Activated T-helper 2 cell treated with anti-CD3 and anti-CD28 coated beads, Interferon-gamma antibody, Interleukin-2, Interleukin-4, amounts not matched to agents 10 μg/mL and 5 μg/mL and 100 μg/mL, durations not matched to agents 14 hours and 24 hours and 36 hours (primary cell): Measurements from ENCODE around the gene PPARA. TPM values are rescaled to one million over a fixed set of nuclear protein-coding genes. Genes with fewer than 3 reads are reported as not detected.
"Not testable (repeated sequence)": the region's sequence is repeated elsewhere in the genome, so short reads cannot be mapped to it uniquely, and the experiment has no call there.

Experiments used
- DNase-seq: peaks from one replicate; pipeline ENCODE4 v3.0.0; 2021; ENCODE audit warnings: low spot score
- H3K27ac Mint-ChIP-seq: one replicate; pipeline ENCODE4 v1.8.0; 2021; ENCODE audit warnings: mixed read lengths
- H3K27me3 Mint-ChIP-seq: one replicate; pipeline ENCODE4 v1.8.0; 2021; ENCODE audit warnings: low read depth, mixed read lengths
- H3K36me3 Mint-ChIP-seq: one replicate; pipeline ENCODE4 v1.8.0; 2021; ENCODE audit warnings: low read depth, mixed read lengths
- H3K4me1 Mint-ChIP-seq: one replicate; pipeline ENCODE4 v1.8.0; 2021; ENCODE audit warnings: low read depth, mixed read lengths
- H3K4me3 Mint-ChIP-seq: one replicate; pipeline ENCODE4 v1.8.0; 2021; ENCODE audit warnings: low read depth, mild to moderate bottlenecking, moderate library complexity, mixed read lengths
- H3K9me3 Mint-ChIP-seq: one replicate; pipeline ENCODE4 v1.8.0; 2021; ENCODE audit warnings: mixed read lengths
- intact Hi-C: fragments of 100-400 bp; cut with micrococcal nuclease; formaldehyde crosslinking; loops from one replicate; pipeline ENCODE4 v1.15.1; 2023
- total RNA-seq: library from RNA; stranded (reverse); gene quantifications from 2 replicates; pipeline ENCODE4 v1.2.3, GENCODE V29; 2022

Gene PPARA
- total RNA-seq, 1 donor from 2014 or later = 14.0 TPM

GRCh38 chr22:46135611-46136485 lies 14.5 kb upstream of the PPARA start:
- no peak for DNase-seq
- Mint-ChIP-seq H3K27me3 (no peaks in the 10 kb centered on the region), H3K9me3 (no peaks in the 10 kb centered on the region), H3K4me3 (no peak overlapping the region), H3K4me1 (no peaks in the 10 kb centered on the region), H3K36me3 (no peaks in the 10 kb centered on the region), H3K27ac (no peak overlapping the region)
- intact Hi-C loops = no loop called here

DNA sequence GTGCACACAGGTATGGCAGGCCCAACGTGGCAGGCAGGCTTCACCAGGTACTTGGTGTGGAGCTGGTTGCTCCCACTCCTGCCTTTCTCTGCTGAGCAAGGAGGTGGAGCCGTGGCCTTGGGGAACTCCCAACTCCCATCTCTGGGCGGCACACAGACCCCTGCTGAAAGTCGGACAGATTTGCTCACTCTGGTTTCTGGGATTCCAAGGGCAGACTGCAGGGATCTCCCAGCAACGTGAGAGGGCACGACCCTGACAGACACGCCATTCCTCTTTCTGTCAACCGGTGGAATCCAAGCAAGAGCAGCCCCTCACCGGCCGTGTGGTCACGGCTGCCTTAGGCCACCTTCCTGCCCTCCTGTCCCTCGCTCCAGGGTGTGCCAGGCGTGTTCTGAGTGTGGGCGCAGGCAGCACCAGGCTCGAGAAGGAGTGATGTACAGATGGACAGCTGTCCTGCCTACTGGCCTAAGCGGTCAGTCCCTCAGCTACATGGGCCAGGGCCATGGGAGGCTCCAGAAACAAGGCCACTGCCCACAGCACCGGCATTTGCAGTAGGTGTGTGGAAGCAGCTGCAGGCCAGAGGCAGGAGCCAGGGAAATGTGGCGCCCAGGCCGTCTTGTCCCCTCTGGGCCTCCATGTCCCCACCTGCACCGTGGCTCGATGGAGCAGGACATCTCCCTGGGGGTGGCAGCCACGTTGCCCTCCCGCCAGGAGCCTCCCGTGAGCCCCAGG lies 13.7 kb upstream of the PPARA start:
- intact Hi-C loops = no loop called here
- no peaks in the 10 kb centered on the region for H3K36me3 Mint-ChIP-seq
- H3K27ac Mint-ChIP-seq = no peak overlapping the region
- no peak overlapping the region for H3K4me3 Mint-ChIP-seq
- H3K27me3 Mint-ChIP-seq = no peaks in the 10 kb centered on the region
- no peak for DNase-seq
- no peaks in the 10 kb centered on the region for H3K4me1 Mint-ChIP-seq
- no peaks in the 10 kb centered on the region for H3K9me3 Mint-ChIP-seq

DNA sequence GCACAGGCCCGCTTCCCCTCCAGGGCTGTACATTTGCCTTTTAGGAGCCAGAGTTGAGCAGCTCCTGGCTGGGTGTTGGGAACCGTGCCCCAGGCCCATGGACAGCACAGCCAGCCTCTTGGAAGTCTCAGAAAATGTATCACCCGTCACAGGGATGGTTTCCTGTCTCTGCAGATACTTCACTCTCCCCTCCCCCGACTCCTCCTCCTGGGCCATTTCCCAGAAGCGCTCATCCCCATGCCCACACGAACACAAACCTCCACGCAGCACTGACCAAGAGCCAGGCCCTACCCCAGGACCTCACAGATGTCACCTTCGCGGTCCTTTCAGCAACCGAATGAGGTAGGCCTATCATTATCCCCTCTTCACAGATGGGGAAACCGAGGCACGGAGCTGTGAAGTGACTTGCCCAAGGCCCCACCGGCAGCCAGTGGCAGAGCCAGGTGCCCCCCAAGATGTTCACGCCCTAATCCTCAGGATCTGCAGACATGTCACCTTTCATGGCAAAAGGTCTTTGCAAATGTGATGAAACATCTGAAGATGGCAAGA lies 13.0 kb upstream of the PPARA start:
- DNase-seq = no peak
- Mint-ChIP-seq H3K4me1 (no peaks in the 10 kb centered on the region), H3K36me3 (no peaks in the 10 kb centered on the region), H3K4me3 (no peak overlapping the region), H3K9me3 (no peaks in the 10 kb centered on the region), H3K27me3 (no peaks in the 10 kb centered on the region), H3K27ac (no peak overlapping the region)
- intact Hi-C loops = no loop called here

GRCh38 chr22:46138058-46138797 lies 12.1 kb upstream of the PPARA start:
- Mint-ChIP-seq H3K9me3 (no peaks in the 10 kb centered on the region), H3K27ac (no peak overlapping the region), H3K27me3 (no peaks in the 10 kb centered on the region), H3K36me3 (no peaks in the 10 kb centered on the region), H3K4me3 (no peak overlapping the region), H3K4me1 (no peaks in the 10 kb centered on the region)
- intact Hi-C loops = no loop called here
- no peak for DNase-seq

DNA sequence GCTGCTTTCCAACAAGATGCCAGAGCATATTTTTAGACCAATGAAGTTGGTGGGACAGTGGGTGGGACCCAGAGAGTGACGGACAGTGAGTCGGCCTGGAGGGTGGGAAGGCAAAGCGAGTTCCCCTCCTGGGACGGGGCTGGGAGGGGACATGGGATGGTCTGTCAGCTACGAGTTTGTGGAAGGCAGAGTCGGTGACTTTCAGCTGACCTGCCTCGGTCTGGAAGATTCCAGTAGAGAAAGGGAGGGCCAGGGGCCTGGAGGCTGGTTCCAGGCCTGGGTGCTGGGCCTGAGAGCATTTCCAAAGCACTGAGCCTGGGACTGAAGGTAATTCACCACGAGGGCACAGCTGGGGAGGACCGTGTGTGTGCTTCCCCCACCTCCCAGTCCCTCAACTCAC lies 10.9 kb upstream of the PPARA start:
- H3K9me3 Mint-ChIP-seq, H3K4me1 Mint-ChIP-seq, H3K27ac Mint-ChIP-seq, DNase-seq, H3K4me3 Mint-ChIP-seq, H3K27me3 Mint-ChIP-seq, intact Hi-C loops, H3K36me3 Mint-ChIP-seq: not testable (repeated sequence)

DNA sequence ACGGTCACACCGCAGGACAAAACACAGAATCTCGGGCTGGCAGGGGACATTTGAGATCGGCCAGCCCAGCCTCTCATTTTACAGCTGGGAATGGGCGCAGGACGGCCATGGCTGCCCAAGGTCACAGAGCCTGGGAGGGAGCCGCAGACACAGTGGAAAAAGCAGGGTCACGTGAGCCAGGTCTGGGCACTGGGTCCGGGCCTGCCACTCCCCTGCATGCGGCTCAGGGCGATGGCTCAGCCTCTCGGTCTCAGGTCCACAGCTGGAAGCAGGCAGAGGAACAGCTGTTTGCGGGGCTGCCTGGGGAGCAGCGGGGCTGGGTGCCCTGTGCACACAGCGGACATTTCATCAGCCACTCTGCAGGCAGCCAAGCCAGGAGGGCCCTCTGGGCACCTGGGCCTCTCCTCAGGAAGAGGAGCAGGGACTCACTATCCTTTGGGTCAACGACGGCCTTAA lies 10.4 kb upstream of the PPARA start:
- intact Hi-C loops = no loop called here
- no peaks in the 10 kb centered on the region for H3K9me3 Mint-ChIP-seq
- H3K27ac Mint-ChIP-seq = no peak overlapping the region

DNA sequence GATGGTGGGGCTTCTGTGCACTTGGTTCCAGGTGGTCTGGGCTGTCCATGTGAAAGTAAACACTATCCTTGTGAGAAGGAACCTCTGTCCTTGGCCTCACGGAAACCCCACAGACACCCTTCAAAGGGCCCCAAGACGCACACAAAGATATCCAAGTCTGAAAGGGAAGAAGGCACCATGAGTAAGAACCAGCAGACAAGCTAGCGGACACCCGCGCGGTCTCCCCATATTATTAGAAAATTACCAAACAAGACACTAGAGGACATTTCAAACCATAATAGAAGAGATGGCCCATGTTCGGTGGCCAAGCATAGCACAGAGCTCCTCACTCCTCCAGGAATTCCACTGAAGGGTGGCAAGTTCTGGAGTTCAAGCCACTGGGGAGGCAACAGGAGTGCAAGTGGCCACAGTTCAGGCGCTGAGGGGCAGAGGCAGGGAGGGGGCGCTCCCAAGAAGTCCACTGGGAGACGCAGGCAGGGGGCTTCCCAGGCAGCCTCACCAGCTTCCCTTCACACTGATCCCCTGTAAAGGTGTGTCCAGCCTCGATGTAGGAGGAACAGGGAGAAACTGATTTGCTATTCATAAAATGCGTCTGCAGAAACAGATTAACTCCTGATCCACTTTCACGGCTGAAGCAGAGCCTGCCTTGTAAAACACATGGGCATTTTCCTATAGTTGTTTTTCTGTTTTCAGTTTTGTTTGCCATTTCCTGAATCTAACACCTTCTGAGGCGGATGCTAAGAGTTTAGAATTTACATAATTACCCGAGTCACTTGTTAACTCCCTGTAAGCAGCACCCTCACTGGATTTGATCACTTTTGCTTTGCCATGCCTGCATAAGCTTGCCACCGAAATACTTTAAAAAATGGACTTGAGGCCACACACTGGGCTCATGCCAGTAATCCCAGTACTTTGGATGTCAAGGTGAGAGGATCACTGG lies 9.1 kb upstream of the PPARA start:
- no peak for DNase-seq
- Mint-ChIP-seq H3K27me3 (peaks cover 8% of the 10 kb centered on the region), H3K4me3 (no peak overlapping the region), H3K27ac (no peak overlapping the region), H3K36me3 (no peaks in the 10 kb centered on the region), H3K9me3 (no peaks in the 10 kb centered on the region), H3K4me1 (no peaks in the 10 kb centered on the region)
- intact Hi-C loops = no loop called here

More for the DNA sequence above, 10.4 kb upstream of the PPARA start:
- no peaks in the 10 kb centered on the region for H3K36me3 Mint-ChIP-seq
- DNase-seq = no peak
- peaks cover 3% of the 10 kb centered on the region for H3K27me3 Mint-ChIP-seq
- H3K4me1 Mint-ChIP-seq = no peaks in the 10 kb centered on the region
- H3K4me3 Mint-ChIP-seq = no peak overlapping the region

DNA sequence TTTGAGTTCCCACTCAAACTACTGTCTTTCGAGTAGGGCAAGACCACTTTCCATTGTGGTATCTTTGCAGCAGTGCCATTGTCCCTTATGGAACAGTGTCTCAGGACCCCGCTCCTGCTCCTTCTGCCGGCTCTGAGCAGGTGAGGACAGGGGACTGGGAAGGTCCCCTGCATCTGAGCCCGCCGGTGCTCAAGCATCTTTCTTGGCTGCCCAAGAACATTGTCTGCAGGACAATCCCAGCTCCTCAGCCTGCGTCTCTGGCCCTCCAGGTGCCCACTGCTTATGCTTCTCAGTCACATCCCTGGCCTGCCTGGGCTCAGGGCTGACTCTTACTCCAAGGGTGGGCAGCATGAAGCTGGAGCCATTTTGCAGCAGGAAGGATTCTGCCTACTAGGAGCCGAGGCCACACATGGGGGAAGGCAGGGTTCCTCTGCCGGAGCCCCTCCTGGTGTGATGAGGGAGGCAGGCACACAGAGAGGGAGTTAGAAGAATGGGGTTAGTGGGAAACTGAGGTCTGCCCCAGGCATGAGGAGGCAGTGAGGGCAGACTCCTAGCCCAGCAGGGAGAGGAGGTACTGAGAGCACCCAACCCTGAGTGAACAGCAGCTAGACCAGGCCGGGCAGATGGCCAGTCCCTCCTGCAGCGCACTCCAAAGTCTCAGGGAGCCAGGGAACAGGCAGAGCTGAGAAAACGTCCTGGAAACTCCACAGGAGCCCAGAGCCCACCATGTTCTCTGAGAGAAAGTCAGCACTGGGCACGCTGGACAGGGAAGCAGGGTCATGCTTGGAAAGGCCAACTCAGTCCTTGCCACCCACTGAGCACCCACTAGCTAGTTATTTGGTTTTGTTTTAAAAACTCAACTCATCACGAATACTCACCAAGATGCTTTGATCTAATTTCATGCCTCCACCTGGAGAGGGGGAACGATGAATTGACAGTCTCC lies 7.5 kb upstream of the PPARA start:
- Mint-ChIP-seq H3K4me3 (no peak overlapping the region), H3K27me3 (peaks cover 19% of the 10 kb centered on the region), H3K9me3 (no peaks in the 10 kb centered on the region), H3K36me3 (no peaks in the 10 kb centered on the region), H3K27ac (no peak overlapping the region), H3K4me1 (no peaks in the 10 kb centered on the region)
- intact Hi-C loops = no loop called here
- no peak for DNase-seq

- Mint-ChIP-seq H3K4me1 (peaks cover under 1% of the 10 kb centered on the region), H3K27ac (no peak overlapping the region), H3K4me3 (no peak overlapping the region), H3K27me3 (peaks cover 27% of the 10 kb centered on the region), H3K9me3 (no peaks in the 10 kb centered on the region), H3K36me3 (no peaks in the 10 kb centered on the region)
- intact Hi-C loops = no loop called here
- DNase-seq = no peak
Measured at GRCh38 chr22:46143491-46144147, 6.7 kb upstream of the PPARA start.

DNA sequence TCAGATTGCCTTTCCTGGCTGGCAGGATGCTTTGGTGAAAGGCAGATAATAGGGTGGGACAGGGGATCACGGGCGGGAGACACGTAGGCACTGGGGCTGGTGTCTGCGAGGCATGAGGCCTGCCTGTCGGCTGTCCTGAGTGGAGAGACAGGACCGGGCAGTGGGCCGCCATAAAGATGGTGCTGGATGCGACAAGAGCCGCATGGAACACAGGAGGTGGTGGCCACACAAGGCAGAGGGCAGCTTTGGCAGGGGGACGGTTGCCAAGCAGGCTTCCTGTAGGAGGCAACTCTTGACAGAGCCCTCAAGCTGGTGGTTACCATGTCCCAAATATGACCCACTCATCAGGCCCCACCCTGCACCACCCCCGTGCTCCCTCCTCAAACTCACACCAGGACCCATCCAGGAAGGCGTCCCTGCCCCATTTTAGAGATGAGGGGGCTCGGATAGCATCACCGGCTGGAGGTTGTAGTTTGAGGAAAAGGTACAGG lies 4.9 kb upstream of the PPARA start:
- Mint-ChIP-seq H3K36me3 (no peaks in the 10 kb centered on the region), H3K27ac (no peak overlapping the region), H3K4me1 (peaks cover 9% of the 10 kb centered on the region), H3K9me3 (no peaks in the 10 kb centered on the region), H3K4me3 (no peak overlapping the region), H3K27me3 (peaks cover 38% of the 10 kb centered on the region)
- no peak for DNase-seq
- intact Hi-C loops = no loop called here

DNA sequence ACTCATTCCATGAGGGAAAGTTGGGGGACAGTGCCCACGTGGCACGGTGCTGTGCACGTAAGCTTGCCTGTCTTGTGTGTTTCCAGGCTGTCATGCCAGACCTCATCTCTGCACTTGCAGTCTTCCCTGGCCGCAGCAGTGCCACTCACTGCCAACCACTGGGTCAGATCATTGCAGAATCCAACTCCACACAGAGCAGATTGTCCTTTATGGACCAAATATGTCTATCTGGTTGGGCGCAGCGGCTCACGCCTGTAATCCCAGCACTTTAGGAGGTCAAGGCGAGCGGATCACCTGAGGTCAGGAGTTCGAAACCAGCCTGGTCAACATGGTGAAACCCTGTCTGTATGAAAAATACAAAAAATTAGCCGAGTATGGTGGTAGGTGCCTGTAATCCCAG lies 4.4 kb upstream of the PPARA start:
- no peak for DNase-seq
- Mint-ChIP-seq H3K9me3 (no peaks in the 10 kb centered on the region), H3K36me3 (no peaks in the 10 kb centered on the region), H3K27ac (no peak overlapping the region), H3K4me1 (peaks cover 9% of the 10 kb centered on the region), H3K4me3 (no peak overlapping the region), H3K27me3 (peaks cover 38% of the 10 kb centered on the region)
- intact Hi-C loops = no loop called here
